ENCODE results near the gene KHDC4. TPM values are rescaled to one million over a fixed set of nuclear protein-coding genes. Genes with fewer than 3 reads are reported as not detected.

The KHDC4 gene
- total and polyA plus RNA-seq, 4 donors, result 31.5 to 53.5 (median 41.2) TPM

DNA sequence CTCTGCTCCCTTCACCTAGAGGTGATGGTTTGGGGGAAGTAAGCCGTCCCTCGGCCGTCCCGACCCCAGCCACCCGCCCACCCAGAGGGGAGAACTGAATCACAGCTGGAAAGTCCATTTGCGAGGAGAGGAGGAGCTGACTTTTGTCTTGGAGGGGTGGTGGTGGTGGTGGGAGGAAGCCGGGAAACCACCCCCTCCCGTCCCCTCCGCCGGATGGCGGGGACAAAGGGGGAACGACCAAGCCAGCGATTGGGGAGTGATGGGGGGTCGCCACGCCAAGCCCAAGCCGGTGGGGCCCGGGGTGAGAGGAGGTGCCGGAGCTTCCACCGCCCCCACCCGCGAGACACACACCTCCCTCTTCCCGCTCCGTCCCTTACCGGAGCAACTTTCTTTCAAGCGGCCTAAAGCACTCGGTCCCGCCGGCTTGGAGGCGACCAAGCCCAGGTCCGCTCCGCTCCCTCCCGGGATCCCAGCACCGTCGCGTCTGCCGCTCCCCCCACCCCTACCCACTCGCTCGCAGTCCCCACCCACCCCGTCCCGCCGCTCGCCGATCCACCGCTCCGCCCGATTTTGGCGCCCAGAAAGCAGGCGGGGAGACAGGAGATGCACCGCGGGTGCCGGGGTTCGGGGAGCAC lies 43.6 kb upstream of the KHDC4 start:
- Histone ChIP-seq H3K27me3 (ENCODE audit: control insufficient read depth, insufficient read depth, low read length) (no peaks in the 10 kb centered on the region), H3K9me3 (ENCODE audit: control insufficient read depth, insufficient read depth, low read length) (no peaks in the 10 kb centered on the region), H3K4me1 (ENCODE audit: control insufficient read depth, insufficient read depth, low read length) (peaks cover 67% of the 10 kb centered on the region), H3K4me3 (ENCODE audit: low read depth, low read length) (peak overlapping the region; percentile 96), H3K27ac (ENCODE audit: low read depth, low read length) (peak overlapping the region; percentile 93), H3K36me3 (ENCODE audit: control insufficient read depth, insufficient read depth, low read length) (no peaks in the 10 kb centered on the region)
- peak in 2 of 6 donors; percentile 65 to 75 for DNase-seq (ENCODE audit: low read depth in 4 of 6, low spot score in 6 of 6)
- 0% methylated on average over 39 of the region's 52 CpGs for WGBS (ENCODE audit: insufficient coverage)

DNA sequence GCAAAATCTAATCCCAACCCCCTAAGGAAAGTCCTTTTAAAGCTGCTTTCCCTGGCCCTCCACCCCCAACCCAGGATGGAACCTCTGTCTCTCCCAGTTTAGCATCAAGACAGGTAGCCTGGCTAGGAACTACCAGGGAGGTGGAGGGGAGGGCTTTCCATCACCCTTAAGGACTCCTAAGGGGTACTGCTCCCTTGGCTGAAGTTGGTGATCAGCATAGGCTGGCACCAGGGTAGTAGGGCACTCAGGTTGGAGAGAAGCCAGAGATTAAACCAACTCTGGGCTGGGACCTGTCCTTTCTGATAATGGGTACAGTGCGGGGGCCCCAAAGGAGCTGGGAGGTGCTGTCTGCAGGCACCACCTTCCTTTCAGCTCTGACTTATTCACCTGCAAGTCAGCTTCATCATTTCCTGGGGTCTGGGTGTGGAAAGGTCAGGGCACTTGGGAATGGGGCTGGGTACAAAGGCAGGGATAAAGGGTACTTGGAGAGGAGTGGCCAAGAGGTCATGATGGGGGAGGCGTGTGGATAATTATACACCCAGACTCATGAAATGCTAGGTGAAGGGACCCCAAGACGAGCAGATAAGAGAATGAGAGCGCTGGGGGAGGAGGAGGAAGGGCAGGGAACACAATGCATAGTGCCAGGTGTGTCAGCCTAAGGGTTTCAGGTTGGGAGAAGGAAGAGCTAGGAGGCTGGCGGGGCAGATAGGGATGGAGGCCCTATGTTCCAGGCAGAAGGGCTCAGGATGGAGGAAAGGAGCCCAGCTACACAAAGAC lies 42.9 kb upstream of the KHDC4 start:
- peak in 2 of 6 donors; percentile 35 to 52 for DNase-seq (ENCODE audit: low read depth in 4 of 6, low spot score in 6 of 6)
- no peaks in the 10 kb centered on the region for H3K9me3 ChIP-seq (ENCODE audit: control insufficient read depth, insufficient read depth, low read length)
- H3K4me3 ChIP-seq (ENCODE audit: low read depth, low read length), result peak overlapping the region; percentile 96
- no peaks in the 10 kb centered on the region for H3K27me3 ChIP-seq (ENCODE audit: control insufficient read depth, insufficient read depth, low read length)
- peak overlapping the region; percentile 93 for H3K27ac ChIP-seq (ENCODE audit: low read depth, low read length)
- 9% methylated on average over 4 of the region's 5 CpGs for WGBS (ENCODE audit: insufficient coverage)
- peaks cover 74% of the 10 kb centered on the region for H3K4me1 ChIP-seq (ENCODE audit: control insufficient read depth, insufficient read depth, low read length)
- H3K36me3 ChIP-seq (ENCODE audit: control insufficient read depth, insufficient read depth, low read length), result peaks cover 3% of the 10 kb centered on the region

DNA sequence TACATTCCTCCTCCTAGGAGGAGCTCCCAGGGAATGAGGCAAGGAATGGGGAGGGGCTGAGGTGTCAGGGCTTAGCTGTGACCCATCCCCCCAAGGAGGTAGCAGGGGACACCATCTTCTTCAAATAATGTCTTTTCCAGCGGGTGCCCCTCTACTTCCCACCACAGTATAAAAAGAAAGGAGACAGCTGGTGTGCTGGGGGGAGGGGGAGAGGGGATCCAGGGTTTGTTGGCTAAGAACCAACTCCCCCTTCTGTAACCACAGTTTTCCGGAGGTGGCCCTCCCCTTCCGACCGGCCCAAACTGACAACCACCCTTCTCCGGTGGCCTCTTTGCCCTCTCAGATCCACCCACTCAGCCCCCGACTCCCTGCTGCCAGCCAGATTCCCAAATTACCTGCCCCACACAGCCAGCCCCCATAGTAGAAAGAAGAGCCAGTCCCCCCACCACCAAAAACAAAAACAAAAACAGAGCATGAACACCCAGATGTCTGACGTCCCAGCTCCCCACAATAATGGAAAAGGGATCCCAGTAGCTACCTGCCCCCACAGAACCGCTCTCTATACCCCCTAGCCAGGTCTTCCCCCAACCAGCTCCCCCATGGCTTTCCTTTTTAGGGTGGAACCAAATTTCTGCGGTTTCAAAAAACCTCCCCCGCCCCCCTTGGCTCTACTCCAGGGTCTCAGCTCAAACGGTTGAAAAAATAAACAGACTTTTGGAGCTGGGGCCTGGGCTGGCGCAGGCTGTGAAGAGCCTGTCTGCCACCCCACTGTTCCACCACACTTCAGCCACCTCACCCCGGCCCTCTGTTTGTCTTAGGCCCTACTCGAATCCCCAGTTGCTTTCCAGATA lies 42.1 kb upstream of the KHDC4 start:
- Histone ChIP-seq H3K4me1 (ENCODE audit: control insufficient read depth, insufficient read depth, low read length) (peaks cover 82% of the 10 kb centered on the region), H3K27me3 (ENCODE audit: control insufficient read depth, insufficient read depth, low read length) (no peaks in the 10 kb centered on the region), H3K9me3 (ENCODE audit: control insufficient read depth, insufficient read depth, low read length) (no peaks in the 10 kb centered on the region), H3K4me3 (ENCODE audit: low read depth, low read length) (peak overlapping the region; percentile 96), H3K36me3 (ENCODE audit: control insufficient read depth, insufficient read depth, low read length) (peaks cover 6% of the 10 kb centered on the region), H3K27ac (ENCODE audit: low read depth, low read length) (peak overlapping the region; percentile 93)
- DNase-seq (ENCODE audit: low read depth in 4 of 6, low spot score in 6 of 6), result peak in 4 of 6 donors; percentile 31 to 93 (median 68)
- 2% methylated on average over 10 of the region's 14 CpGs for WGBS (ENCODE audit: insufficient coverage)

DNA sequence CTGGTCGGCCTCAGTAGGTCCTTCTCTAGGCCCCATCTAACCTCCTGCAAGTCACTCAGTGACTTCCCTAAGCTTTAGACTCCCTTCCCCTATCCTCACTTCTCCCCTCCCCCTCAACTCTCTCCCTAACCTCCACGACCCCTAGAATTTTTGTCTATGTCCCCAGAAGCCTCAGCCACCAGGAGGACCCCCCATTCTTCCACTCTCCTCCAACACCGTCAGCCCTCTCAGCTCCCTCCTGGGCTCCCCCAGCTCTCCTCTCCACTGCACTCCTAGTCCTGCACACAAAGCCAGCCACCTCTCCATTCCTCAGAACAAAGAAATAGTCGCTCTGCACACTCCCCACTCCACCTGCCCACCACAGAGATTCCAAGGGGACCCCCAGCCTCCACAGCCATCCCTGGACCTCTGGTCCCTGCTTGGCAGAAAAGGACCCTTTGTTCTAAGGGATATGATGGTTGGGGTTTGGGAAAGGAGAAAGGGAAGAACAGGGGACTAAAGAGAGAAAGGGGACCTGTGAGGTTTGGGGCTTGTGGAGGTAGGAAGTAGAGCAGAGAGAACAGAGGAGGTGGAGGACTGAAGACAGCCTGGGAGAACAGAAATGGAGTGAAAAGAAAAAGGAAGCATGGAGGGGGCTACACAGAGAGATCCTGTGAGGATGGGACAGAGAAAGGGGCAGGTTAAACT lies 41.3 kb upstream of the KHDC4 start:
- Histone ChIP-seq H3K27ac (ENCODE audit: low read depth, low read length) (peak overlapping the region; percentile 93), H3K4me1 (ENCODE audit: control insufficient read depth, insufficient read depth, low read length) (peaks cover 90% of the 10 kb centered on the region), H3K36me3 (ENCODE audit: control insufficient read depth, insufficient read depth, low read length) (peaks cover 10% of the 10 kb centered on the region), H3K4me3 (ENCODE audit: low read depth, low read length) (peak overlapping the region; percentile 96), H3K9me3 (ENCODE audit: control insufficient read depth, insufficient read depth, low read length) (no peaks in the 10 kb centered on the region), H3K27me3 (ENCODE audit: control insufficient read depth, insufficient read depth, low read length) (no peaks in the 10 kb centered on the region)
- DNase-seq (ENCODE audit: low read depth in 4 of 6, low spot score in 6 of 6), result peak in 2 of 6 donors; percentile 33 to 55
- 9% methylated on average over 3 of the region's 4 CpGs for WGBS (ENCODE audit: insufficient coverage)

DNA sequence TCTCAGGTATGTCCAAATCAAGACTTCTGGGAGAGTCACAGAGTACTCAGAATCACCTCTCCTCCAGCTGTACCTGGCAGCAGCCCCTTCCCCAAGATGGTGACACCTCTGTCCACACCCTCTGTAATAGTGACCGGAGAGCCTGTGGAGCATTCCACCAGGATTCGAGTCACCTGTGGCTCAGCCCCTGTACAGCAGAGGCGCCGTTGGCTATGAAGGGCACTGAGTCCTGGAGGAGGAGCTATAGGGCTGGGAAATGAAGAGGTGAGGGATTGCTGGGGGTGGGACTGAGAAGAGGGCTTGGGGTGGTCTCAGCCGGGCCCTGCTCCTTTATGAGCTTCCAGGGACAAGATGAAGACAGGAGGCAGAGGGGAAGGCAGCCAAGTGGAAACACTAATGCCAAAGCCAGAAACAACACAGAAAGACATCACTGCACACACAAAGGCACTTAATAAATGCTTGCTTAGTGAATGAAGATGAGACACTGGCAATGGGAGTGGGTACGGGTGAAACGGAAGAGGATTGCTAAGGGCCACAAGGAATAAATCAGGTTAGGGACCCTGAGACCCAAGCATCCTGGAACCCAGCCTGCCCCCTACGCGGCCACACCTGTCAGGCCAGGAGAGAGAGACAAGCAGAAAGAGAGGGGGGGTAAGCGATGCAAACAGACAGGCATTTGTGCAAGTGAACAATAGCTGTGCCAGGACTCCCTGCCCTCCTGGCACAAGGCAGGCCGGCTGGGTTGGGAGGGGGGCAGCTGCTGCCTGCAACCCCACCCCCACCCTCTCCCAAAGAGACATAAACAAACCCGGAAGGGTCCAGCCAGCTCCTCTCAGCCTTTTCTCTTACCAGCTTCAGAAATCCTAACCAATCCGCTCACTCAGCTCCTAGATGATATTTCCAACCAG lies 40.2 kb upstream of the KHDC4 start:
- DNase-seq (ENCODE audit: low read depth in 4 of 6, low spot score in 6 of 6), result peak in 3 of 6 donors; percentile 35 to 89 (median 79)
- WGBS (ENCODE audit: insufficient coverage), result 25% methylated on average over 9 of the region's 13 CpGs
- peak overlapping the region; percentile 96 for H3K4me3 ChIP-seq (ENCODE audit: low read depth, low read length)
- peaks cover 14% of the 10 kb centered on the region for H3K36me3 ChIP-seq (ENCODE audit: control insufficient read depth, insufficient read depth, low read length)
- H3K4me1 ChIP-seq (ENCODE audit: control insufficient read depth, insufficient read depth, low read length), result peaks cover 93% of the 10 kb centered on the region
- H3K27ac ChIP-seq (ENCODE audit: low read depth, low read length), result peak overlapping the region; percentile 93
- no peaks in the 10 kb centered on the region for H3K9me3 ChIP-seq (ENCODE audit: control insufficient read depth, insufficient read depth, low read length)
- no peaks in the 10 kb centered on the region for H3K27me3 ChIP-seq (ENCODE audit: control insufficient read depth, insufficient read depth, low read length)

DNA sequence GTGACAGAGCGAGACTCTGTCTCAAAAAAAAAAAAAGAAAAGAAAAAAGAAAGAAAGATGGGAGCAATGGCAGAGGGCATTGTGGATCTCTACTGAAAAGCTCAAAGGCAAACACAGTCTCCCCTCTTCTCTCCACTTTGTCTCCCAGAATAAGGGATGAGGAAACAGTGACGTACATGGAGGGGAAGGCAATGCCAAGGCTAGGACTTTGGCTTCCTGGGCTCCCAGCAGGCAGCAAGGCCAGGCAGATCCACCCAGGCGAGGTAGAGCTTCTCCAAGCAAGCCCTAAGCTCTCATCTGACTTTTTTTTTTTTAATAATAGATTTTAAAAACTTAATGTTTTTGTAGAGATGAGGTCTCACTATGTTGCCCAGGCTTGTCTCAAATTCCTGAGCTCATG lies 39.5 kb upstream of the KHDC4 start:
- peaks cover 20% of the 10 kb centered on the region for H3K36me3 ChIP-seq (ENCODE audit: control insufficient read depth, insufficient read depth, low read length)
- H3K4me3 ChIP-seq (ENCODE audit: low read depth, low read length), result no peak overlapping the region
- no peaks in the 10 kb centered on the region for H3K27me3 ChIP-seq (ENCODE audit: control insufficient read depth, insufficient read depth, low read length)

DNA sequence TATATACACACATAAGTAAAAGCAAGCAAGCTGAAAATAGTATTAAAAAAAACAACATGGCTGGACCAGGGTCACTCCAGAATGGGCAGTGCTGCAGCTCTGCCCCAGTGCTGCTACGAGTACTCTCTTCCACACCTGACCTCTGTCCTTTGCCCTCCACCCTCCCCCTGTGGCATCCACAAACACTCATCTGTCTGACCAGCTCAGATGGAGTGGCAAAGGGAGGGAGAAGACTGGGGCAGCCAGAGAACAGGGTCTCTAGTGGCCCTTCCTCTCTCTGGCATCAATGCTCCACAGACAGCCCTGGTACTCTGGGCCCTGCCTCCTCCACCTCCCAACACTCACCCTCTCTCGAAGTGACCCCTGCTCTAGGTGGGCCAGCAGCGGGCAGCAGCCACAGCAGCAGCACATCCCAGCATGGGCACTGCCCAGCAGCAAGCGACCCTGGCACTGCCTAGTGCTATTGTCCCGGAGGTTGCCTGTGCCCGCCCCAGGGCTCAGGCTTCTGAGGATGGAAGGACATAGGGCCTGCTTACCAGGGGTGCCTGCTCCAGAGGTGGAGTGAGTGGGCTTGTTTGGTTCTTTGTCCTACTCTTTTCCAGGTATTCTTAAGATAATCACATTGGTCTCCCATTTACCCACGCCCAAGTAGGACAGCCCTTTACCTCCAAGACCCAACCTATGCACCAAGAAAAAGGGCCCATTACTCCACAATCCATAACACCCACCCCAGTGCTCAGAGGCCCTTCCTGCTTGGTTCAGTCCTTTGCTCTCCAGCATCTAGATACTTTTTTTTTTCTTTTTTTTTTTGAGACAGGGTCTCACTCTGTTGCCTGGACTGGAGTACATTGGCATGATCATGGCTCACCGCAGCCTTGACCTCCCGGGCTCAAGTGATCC lies 37.9 kb upstream of the KHDC4 start:
- H3K4me3 ChIP-seq (ENCODE audit: low read depth, low read length), result no peak overlapping the region
- no peaks in the 10 kb centered on the region for H3K27me3 ChIP-seq (ENCODE audit: control insufficient read depth, insufficient read depth, low read length)
- no peaks in the 10 kb centered on the region for H3K9me3 ChIP-seq (ENCODE audit: control insufficient read depth, insufficient read depth, low read length)
- peaks cover 97% of the 10 kb centered on the region for H3K4me1 ChIP-seq (ENCODE audit: control insufficient read depth, insufficient read depth, low read length)
- peak overlapping the region; percentile 15 for H3K27ac ChIP-seq (ENCODE audit: low read depth, low read length)
- WGBS (ENCODE audit: insufficient coverage), result 85% methylated on average over 6 of the region's 9 CpGs
- DNase-seq (ENCODE audit: low read depth in 4 of 6, low spot score in 6 of 6), result no peak
- peaks cover 29% of the 10 kb centered on the region for H3K36me3 ChIP-seq (ENCODE audit: control insufficient read depth, insufficient read depth, low read length)

More for the DNA sequence above, 39.5 kb upstream of the KHDC4 start:
- DNase-seq (ENCODE audit: low read depth in 4 of 6, low spot score in 6 of 6), result no peak
- peaks cover 93% of the 10 kb centered on the region for H3K4me1 ChIP-seq (ENCODE audit: control insufficient read depth, insufficient read depth, low read length)
- no peaks in the 10 kb centered on the region for H3K9me3 ChIP-seq (ENCODE audit: control insufficient read depth, insufficient read depth, low read length)
- peak overlapping the region; percentile 93 for H3K27ac ChIP-seq (ENCODE audit: low read depth, low read length)
- WGBS (ENCODE audit: insufficient coverage), result 100% methylated on average over 1 of the region's 3 CpGs

All from spinal cord (tissue), 10 donors.